Transverse colon (tissue), 3 donors: Measurements from ENCODE around the gene UBASH3B.

Experiments
- CTCF ChIP-seq, 5 experiments: fragments of 200-600 bp in 3 of 5; fragments of 450-650 bp in 2 of 5; sonication (generic) in 3 of 5; IDR thresholded peaks; 1 replicate in 2 of 5; 2 replicates in 3 of 5; pipeline ENCODE4 v1.5.1; 2016 to 2017; ENCODE audit warnings: antibody characterized with exemption in 5 of 5, inconsistent platforms in 3 of 5, mild to moderate bottlenecking in 2 of 5, moderate library complexity in 1 of 5
- EP300 ChIP-seq: sonication (generic); formaldehyde crosslinking; IDR thresholded peaks from one replicate; pipeline ENCODE4 v1.6.1; 2017; ENCODE audit warnings: antibody characterized with exemption, low read depth
- POLR2A ChIP-seq: fragments of 450-650 bp; IDR thresholded peaks from one replicate; pipeline ENCODE4 v1.6.1; 2016; ENCODE audit warnings: antibody characterized with exemption, mild to moderate bottlenecking, moderate library complexity

- no peak for TF ChIP-seq CTCF (IDR thresholded peaks at IDR 0.05)
- no peak for TF ChIP-seq POLR2A
- TF ChIP-seq EP300, result no peak
Observed at GRCh38 chr11:122650619-122651018, 4.9 kb upstream of the UBASH3B start.
